NCI-H345 treated with DMSO at 0.1 percent for 48 hours (cell line): Measurements from ENCODE around the gene HHATL.

Experiments used
- DNase-seq: peaks from one replicate; lab custom pipeline; 2025; ENCODE audit not compliant: unreplicated experiment; lab: John Stamatoyannopoulos, UW

HHATL gene

DNA sequence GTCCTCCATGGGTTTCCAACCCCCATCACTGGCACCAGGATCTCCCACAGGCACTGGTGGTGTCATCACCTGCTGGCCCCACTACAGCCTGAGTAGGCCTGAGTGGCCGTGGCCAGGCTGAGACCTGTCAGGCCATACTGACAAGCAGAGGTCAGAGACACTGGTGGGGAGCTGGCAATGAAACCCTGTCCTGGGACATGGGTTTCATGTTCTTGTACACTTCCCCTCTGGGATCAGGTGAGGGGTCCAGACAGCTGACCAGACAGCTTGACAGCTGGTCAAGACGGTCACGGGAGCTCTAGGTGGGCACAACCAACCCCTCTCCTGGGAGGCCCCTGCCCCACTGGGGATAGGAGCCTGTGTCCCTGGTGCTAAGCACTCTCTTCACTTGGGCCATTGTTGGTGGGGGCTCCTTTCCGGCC lies 36.0 kb downstream of the HHATL start:
- DNase-seq = no peak

DNA sequence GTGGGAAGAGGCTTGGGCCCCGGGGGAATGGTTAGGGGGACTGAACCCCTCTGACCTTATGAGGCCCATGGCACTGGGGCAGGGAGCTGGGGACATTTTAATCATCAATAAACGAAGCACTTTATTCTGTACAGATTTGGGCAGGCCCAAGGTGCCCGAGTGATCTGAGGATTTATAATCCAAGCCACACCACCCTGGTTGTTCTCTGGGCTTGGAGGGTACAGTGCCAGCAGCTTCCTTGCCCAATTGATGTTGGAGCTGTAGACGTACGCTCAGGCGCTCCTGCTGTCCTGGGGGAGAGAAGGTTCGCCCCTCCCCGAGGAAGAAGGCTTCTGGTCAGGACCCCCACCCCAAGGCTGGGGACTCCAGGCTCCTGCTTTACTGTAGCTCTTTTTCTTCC lies 36.6 kb downstream of the HHATL start:
- no peak for DNase-seq

DNA sequence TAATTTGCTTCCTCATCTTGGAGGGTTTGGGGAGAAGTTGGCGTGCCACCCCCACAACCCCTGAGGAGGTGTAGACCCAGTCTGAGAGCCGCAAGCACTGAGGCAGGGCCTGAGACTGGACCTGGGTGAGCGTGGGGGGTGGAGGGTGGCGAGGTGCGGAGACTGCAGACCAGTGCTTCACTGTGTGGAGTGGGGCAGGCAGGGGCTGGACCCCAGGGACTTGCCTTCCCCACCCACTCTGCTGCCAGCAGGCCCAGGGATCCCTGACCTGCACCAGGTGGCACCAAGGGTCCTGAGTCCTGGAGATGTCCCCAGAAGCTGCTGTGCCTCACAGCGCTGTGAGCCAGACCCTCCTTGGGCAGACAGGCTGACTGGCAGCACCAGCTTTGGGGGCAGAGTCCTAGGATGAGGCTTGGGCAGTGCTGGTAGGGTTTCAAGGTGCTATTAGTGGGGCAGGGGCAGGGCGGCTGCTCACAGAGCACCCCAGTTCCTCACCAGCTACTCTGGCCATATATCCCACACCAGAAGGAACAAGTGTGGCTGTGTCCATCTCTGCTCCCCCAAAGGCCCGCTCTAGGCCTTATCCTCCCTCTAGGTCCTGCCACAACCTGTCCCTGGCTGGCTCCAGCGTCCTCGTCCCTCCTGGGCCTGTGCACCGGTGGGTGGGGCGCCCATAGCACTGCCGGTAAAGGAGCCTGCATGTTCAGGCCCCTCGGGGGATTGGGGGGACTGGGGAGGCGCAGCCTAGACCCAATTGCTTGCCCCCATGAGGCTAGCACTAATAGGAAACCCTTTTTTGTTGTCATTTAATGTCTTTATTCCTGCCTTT lies 37.3 kb downstream of the HHATL start:
- no peak for DNase-seq

DNA sequence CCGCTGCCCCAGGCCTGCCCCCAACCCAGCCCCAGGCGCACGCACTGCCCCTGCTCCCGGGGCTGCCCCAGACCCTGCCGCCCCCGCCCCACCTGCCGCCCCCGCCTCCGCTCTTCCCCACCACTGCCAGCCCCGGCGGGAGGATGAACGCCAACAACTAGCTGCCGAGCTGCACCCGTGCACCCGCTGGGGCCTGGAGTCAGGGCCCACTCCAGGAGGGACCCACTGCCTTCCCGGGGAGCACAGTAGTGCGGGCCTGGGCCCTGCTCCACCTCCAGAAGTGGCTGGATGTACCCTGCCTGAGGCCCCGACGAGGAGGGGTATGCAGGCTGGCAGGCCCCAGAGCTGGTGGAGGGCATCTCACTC lies 38.2 kb downstream of the HHATL start:
- no peak for DNase-seq

DNA sequence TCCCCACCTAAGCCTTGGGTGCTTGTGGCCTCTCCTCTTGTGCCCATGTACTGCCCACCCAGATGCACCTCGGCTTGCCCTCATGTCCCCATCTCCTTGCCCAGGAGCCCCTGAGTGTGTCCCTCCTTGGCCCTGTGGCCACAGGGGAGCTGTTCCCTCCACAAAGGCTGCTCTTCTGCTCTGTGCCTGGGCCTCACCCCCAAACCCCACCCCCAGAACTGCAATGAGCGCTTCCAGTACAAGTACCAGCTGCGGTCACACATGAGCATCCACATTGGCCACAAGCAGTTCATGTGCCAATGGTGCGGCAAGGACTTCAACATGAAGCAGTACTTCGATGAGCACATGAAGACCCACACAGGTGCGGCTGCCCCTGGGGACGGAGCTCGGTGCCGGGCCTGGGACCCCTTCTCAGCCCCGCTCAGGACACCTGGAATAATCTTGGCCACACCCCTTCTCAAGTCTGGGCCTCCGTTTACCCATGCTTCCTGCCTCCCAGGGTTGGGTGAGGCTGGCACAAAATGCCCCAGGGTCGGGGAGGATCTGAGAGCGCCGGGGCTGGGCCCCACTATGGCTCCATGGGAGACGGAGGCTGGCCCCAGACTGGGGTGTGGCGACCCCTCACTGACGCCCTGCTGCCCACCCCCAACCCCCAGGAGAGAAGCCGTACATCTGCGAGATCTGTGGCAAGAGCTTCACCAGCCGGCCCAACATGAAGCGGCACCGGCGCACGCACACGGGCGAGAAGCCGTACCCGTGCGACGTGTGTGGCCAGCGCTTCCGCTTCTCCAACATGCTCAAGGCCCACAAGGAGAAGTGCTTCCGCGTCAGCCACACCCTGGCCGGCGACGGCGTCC lies 38.8 kb downstream of the HHATL start:
- DNase-seq = no peak

DNA sequence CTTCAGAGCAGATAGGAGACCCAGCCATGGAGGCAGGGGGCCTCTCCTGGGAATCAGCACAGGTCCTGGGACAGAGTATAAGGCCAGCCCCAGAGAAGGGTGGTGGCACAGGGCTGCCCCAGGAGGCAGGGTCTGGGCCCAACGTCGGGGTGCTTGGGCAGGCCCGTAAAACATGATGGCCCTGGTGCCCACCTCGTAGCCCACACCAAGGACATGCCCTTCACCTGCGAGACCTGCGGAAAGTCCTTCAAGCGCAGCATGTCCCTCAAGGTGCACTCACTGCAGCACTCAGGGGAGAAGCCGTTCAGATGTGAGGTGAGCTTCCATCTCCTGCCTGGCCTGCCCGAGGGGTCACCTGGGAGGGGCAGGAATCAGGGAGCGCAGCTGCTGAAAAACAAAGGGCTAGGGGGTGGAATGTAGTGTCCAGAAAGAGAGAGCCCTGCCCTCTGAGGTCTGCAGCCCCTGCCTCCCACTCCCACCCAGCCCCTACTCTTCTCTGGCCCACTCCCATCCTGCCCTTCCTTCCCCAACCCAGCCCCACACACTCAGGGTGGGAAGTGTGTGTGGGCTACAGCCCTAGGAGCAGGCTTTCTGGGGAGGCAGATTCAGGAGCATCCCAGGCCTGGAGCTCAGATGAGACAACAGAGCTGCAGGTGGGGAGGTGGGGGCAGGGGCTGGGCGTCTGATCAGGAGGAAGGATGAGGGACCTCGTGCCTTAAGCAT lies 39.6 kb downstream of the HHATL start:
- DNase-seq = no peak

DNA sequence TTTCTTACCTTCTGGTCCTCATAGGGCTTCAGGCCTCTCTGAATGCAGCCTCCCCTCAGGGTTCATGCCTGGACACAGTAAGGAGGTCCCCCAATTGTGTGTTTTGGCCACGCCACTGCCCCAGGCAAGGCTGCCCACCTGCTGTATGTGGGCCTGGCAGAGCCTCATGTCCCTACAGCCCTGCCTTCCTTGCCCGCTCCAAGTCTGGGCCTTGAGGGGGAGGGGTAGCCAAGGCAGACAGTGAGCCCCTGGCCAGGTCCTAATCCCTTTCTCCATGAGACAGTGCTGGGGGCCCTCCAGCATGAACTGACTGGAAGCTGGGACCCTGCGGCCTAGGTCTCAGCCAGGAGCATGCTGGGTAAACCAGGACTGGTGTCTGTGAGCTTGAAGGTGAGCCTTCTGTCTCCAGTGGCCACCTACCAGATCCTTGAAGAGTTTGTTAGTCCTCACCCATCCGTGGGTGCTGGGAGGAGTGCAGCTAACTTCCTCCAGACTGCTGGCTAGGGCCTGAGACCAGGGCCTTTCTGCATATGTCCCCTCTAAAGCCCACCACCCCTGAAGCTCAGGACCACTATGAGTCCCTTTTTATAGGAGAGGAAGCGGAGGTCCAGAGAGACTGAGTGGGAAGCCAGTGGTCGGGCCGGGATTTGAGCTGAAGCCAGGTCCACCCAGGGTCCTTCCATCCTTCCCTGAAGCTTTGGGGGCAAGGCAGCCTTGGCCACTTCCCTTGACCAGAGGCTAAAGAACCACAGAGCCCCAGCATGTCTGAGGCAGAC lies 40.4 kb downstream of the HHATL start:
- DNase-seq = no peak

DNA sequence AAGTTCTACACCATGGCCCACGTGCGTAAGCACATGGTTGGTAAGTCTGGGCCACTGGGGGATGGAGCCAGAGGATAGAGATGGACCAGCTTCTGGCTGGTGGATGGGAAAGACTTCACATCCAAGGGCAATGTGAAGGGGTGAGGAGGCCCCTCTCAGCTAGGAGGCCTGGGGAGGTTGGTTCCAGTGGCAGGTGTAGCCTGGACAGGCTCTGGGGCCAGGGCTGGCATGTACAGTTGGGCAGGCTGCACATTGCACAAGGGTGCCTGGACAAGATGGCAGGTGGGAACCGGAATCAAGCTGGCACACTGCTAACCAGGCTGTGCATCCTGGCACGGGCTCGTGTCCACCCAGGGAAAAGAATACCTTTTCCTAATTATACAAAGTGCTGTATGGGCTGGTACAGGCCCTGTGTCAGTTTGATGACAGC lies 41.0 kb downstream of the HHATL start:
- no peak for DNase-seq

DNA sequence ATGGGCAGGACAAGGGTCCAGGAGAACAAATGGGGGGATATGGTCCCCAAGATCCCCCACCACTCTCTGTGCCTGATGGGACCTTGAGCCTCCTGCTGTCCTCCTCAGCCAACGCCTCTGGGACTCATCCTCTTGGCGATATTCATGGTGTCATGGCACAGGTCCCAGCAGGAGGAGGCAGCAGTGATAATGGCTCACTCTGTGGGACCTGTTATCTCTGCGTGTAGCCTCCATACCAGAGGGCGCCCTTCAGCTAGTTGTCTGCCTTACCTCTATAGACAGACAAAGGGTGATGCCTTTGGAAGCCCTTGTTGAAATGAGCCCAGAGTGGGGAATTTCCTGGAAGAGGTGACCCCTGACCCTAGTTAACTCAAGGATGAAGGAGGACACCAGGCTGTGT lies 41.7 kb downstream of the HHATL start:
- DNase-seq = no peak

DNA sequence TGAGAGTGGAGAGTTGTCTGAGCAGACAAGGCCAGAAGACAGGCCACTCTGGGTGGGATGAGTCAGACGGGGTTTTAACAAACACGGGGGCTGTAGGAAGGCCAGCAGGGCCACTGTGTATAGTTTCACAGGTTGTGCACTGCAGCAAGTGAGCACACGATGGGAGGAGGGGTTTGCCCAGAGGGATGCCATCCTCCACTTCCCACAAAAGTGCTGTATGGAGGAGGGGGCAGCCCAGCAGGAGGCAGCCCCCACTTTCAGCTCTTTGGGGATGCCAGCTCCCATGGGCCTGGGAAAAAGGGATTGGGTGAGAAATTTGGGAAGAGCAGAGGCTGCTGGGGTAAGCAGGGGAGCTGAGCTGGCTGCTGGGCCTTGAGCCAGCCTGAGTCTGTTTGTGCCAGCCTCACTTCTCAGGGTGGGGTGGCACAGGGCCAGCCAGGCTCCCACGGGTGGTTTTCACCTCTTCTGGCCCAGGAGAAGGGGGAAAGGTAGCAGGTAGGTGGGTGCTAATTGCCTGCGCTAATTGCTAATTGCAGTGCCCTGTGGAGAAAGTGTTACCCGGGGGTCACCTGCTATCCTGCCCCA lies 42.4 kb downstream of the HHATL start:
- DNase-seq = no peak

DNA sequence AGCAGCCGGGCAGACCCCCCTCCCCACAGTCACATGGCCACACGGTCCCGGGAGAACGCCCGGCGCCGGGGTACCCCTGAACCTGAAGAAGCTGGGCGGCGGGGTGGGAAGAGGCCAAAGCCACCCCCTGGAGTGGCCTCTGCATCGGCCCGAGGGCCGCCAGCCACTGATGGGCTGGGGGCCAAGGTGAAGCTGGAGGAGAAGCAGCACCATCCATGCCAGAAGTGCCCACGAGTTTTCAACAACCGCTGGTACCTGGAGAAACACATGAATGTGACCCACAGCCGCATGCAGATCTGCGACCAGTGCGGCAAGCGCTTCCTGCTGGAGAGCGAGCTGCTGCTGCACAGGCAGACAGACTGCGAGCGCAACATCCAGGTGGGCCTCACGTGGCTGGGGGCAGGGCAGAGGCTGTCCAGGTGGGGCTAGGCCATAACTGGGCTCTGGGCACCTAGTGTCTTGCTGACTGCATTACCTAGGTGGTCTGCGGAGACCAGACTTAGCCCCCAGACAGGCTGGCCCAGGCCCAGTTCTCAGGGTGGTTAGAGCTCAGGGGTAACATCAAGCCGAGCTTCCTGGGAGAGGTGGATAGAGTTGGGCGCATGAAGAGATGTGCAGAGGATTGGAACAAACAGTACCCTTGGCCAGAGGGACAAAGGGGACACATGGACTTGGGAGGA lies 43.0 kb downstream of the HHATL start:
- DNase-seq = no peak

DNA sequence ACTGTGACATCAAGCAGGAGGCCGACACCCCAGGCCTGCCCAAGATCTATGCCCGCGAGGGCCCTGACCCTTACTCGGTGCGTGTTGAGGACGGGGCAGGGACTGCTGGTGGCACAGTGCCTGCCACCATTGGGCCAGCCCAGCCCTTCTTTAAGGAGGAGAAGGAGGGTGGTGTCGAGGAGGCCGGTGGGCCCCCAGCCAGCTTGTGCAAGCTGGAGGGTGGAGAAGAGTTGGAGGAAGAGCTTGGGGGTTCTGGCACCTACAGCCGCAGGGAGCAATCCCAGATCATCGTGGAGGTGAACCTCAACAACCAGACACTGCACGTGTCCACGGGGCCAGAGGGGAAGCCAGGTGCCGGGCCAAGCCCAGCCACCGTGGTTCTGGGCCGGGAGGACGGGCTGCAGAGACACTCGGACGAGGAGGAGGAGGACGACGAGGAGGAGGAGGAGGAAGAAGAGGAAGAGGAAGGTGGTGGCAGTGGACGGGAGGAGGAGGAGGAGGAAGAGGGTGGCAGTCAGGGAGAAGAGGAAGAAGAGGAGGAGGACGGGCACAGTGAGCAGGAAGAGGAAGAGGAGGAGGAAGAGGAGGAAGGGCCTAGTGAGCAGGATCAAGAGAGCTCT lies 43.7 kb downstream of the HHATL start:
- DNase-seq = no peak

DNA sequence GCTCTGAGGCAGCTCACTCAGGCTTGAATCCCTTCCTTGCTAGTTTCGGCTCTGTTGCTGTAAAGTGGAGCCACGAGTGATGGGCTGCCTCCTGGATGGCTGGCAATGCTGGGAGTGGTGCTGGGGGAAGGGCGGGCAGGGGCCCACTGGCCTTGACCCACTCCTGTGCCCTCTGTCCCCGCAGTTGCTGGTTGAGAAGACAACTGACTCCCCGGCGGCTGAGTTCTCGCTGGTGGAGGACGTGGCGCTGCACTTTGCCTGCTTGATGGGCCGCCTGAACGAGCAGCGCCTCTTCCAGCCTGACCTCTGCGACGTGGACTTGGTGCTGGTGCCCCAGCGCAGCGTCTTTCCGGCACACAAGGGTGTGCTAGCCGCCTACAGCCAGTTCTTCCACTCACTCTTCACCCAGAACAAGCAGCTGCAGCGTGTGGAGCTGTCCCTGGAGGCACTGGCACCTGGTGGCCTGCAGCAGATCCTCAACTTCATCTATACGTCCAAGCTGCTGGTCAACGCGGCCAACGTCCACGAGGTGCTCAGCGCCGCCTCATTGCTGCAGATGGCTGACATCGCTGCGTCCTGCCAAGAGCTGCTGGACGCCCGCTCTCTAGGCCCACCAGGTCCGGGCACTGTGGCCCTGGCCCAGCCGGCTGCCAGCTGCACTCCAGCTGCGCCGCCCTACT lies 44.4 kb downstream of the HHATL start:
- no peak for DNase-seq

DNA sequence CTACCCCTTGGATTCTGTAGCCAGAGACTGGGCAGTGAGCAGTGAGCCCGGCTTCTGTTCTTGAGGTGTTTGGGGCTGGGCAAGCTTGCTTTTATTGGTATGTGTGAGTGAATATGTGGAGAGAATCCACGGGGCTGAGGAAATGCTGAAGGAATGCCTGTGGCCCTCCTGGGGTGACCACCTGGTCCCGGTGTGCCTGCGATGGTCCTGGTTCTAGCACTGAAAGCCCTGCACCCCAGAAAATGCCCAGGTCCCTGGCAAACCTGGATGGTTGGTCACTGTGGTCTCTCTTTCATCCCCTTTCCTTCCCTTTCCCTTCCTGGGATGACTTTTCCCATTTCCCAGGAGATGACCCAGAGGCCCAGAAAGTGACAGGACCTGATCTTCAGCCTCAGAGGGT lies 44.9 kb downstream of the HHATL start:
- no peak for DNase-seq

DNA sequence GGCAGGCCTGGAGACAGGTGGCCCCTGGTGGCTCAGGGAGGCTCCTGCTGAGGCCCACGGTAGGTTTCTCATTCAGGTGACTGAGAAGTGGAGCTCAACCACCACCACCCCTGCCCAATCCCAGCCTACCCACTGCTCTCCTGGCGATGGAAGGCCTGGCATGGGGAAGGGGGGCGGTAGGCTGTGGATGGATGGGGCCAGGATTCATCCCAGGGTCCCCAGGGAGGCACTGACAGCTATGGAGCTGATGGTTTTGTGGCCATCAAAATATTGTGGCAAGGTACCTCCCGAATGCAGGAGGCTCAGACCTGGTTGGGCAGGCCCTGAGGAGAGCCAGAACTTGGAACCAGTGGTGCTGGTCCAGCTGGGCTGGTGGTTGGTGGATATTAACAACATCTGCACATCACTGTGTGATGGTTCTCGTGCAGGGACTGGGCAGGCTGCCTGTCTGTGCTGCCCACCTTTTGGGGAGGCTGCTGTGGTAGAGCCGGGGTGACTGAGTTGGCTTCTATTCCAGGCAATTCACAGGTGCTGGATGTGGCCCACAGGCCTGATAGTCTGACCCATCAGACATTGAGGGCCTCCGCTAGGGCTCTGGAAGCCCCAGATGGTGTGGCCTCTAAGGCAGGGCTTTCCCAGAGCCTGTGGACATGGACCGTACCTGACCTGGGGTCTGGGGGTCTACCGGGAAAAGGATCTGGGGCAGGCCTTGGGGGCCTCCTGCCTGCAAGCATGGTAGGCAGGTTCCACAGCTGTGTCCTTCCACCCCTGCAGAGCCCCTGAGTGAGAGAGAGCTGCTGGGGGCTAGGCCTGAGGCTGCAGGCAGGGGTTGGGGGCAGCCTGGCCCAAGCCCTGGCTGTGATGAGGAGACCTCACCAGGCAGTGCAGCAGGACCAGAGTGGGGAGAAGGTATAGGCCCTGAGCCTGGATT lies 45.7 kb downstream of the HHATL start:
- DNase-seq = no peak

DNA sequence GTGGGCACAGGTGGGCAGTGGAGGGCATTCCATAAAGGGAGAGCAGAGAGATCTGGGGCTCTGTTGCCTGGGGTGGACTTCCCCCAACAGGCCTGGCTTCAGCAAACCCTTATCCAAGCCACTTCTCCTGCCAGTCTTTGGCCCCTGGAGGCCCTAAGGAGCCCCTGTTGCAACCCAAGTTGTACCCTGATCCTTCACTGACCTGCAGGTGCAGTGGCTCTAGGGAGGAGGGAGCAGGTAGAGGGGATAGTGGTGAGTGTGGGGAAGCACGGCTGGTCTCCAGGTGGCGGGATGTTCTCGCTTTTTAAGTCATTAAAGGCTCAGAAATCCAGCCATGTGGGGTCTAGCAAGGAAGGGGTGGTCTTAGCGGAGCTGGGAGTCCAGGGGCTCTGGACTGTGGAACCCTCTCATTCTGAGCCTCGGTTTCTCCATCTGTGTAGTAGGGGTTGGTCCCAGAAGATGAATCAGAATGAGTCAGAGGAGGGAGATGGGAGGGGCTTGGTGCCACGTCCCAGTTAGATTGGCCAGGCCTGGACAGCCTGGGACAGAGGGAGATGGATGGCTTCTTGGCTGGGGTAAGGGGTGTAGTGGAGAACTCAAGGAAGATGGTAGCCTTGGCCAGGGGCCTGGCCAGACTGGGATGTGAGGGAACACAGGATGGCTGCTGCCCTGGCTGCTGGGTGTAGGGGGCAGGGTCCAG lies 46.5 kb downstream of the HHATL start:
- DNase-seq = no peak

DNA sequence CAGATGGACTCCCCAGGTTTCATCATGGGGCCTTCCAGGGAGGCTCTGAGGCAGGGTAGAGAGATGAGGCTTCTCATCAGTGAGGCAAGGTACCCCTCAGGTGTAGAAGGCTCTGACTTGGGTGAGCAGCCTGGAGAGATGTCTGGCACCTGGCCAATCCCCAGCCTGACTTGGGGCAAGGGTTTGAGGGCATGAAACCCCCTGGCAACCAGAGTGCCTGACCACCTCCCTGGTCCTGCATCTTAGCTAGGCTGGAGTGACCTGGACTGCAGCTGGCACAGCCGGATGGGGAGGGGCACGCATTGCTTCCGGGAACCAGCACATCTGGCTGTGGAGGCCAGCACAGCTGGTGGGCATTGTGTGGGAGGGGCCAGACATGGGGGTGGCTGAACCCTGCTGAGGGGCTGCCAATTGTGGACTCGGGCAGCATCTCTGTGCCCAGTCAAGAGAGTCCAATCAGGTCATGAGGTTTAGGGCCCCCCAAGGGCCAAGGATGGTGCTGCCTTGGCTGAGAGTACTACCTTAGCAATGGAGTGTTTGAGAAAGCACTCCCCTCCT lies 47.2 kb downstream of the HHATL start:
- DNase-seq = no peak
